Occipital lobe (tissue), 2 donors: ENCODE data around the gene RRP15. TPM values are rescaled to one million over a fixed set of nuclear protein-coding genes. Genes with fewer than 3 reads are reported as not detected.
A peak's percentile ranks its signal among the peaks of the same experiment; 100 is the strongest.

Experiments used
- DNase-seq: peaks from one replicate; lab custom pipeline; 2025; lab: John Stamatoyannopoulos, UW
- total RNA-seq: library from RNA; depleted of rRNA; stranded (reverse); fragments of >200 nt; gene quantifications from one replicate; pipeline ENCODE4 v1.2.3, GENCODE V29; 2014

The RRP15 gene
- total RNA-seq, 1 donor from 2014 or later: 22.3 TPM

GRCh38 chr1:218339267-218339831 lies 54.3 kb downstream of the RRP15 start:
- no peak for DNase-seq

DNA sequence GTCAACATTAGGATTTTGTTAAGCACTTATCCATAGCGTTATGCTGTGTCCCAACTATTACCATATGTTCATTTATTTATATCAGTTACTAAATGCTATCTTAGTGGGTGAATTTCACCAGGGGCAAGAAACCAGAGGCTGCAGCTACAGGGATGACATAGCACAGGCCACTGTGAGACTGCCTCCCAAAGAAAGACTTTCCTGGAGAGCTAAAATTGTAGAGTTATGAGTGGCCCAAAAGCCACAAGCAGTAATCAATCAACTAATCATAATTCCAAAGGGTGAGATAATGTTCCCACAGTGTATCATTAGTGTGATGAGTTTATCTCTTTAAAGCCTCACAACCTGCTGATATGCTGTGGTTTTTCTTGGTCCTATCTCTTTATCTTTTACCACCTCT lies 56.2 kb downstream of the RRP15 start:
- no peak for DNase-seq

DNA sequence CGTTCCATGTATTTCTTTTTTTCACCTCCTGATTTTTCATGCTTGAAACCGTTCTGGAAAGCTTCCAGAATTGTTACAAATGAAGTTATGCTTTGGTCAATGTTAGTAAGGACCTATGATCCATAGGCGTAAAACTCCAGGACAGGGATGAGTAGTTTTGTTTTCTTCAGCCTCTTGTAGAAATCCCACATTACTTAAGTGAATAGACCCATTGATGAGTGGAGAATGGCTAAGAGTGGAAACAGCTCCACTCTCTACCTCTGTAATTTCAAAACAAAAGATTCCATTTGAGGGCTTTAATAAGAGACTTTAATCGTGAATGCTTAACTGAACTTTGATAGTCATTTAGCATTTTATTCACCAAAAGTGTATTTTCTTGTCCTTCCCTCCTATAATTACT lies 57.0 kb downstream of the RRP15 start:
- DNase-seq: no peak

- peak; percentile 44 for DNase-seq
These were observed 60.0 kb downstream of the RRP15 start, which contains the start of gene TGFB2 for GRCh38 chr1:218344814-218345672. Gene TGFB2, plus strand, starts transcription at chr1:218345336. Its CDS starts 1,366 bp downstream, at chr1:218346702.

DNA sequence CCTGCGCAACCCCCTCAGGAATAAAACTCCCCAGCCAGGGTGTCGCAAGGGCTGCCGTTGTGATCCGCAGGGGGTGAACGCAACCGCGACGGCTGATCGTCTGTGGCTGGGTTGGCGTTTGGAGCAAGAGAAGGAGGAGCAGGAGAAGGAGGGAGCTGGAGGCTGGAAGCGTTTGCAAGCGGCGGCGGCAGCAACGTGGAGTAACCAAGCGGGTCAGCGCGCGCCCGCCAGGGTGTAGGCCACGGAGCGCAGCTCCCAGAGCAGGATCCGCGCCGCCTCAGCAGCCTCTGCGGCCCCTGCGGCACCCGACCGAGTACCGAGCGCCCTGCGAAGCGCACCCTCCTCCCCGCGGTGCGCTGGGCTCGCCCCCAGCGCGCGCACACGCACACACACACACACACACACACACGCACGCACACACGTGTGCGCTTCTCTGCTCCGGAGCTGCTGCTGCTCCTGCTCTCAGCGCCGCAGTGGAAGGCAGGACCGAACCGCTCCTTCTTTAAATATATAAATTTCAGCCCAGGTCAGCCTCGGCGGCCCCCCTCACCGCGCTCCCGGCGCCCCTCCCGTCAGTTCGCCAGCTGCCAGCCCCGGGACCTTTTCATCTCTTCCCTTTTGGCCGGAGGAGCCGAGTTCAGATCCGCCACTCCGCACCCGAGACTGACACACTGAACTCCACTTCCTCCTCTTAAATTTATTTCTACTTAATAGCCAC lies 60.7 kb downstream of the RRP15 start:
- peak; percentile 58 for DNase-seq

- no peak for DNase-seq
These were observed 61.5 kb downstream of the RRP15 start for GRCh38 chr1:218346391-218347204.

GRCh38 chr1:218347336-218347722 lies 62.2 kb downstream of the RRP15 start:
- no peak for DNase-seq

GRCh38 chr1:218347723-218348627 lies 62.9 kb downstream of the RRP15 start:
- no peak for DNase-seq

GRCh38 chr1:218348628-218349071 lies 63.6 kb downstream of the RRP15 start:
- DNase-seq: no peak

DNA sequence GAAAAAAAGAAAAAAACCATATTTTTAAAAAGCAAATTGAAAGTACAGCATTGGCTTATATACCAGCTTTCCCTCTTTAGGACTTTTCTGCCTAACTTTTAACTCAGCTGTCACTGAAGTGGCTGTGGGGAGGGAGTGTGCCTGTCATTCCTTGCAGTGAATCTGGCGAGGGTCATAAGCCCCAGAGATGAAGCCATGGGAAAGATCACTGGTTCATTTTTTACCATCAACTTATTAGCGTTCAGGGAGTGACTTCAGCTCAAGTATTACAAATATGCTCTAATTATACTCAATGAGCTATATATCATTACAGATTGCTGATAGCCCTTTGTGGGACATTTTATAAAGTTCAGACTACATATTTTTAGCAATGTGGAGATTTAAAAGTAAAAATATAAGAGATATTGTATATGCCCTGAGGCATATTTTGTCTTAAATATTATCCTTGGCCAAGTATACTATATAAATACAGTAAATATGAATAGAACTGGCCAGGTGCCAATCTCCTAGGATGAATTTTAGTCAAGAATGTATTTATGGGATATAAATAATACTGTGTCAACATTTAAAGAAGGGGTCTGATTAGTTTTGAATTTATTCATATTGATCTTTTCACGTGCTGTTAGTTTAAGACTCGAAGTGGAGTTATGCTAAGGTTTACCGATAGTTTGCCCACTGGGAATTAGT lies 64.4 kb downstream of the RRP15 start:
- DNase-seq: no peak

- DNase-seq: no peak
These were observed 65.0 kb downstream of the RRP15 start for GRCh38 chr1:218350035-218350525.

DNA sequence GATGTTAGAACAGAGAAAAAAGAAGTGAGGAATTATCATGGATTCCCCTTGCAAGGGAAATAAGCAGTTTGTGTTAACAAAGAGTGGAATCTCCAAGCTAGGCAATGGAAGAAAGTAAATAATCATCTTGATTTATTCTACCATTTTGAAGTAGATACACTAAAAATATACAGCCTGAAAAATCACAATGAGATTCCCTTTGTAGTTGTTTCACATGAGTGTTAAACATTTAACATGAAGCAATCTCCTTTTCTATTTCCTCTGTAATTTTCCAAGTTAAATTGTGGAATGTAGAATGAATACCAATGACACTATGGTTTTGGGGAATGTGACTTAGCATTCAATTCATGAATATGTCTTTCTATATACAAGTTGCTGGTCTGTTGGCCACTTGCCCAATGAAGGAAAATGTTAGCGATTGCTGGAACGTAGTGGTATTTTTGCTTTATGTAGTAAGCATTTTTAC lies 65.7 kb downstream of the RRP15 start:
- no peak for DNase-seq

DNA sequence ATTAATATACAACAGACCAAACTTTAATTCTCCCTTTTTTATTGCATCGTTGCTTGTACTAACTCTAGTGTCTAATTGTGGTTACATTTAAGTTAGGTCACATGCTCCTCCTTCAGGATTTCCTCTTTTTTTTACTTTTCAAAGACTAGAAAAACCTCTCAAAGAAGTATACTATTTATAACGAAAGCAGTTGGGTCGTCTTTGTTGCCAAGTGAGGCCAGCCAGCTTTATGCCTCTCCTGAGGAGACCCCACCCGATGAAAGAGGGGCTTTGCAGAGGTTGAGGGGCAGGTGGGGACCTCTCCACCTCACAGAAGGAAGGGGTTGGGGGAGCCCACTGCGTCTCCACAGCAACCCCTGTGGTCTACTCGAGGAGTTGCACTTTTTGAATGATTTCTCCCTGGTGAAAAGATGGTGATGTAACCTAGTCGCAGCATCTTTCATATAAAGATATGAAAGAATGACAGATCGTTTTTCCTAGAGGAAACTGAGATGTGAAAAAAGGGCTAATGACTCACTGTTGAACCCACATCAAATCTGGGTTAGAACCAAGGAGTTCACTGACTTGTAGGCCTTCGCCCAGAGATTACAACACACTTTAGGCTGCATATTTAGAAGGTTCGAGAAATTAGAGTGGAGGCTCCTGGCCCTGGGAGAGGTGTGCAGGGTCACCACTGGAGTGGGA lies 66.4 kb downstream of the RRP15 start:
- DNase-seq: no peak

DNA sequence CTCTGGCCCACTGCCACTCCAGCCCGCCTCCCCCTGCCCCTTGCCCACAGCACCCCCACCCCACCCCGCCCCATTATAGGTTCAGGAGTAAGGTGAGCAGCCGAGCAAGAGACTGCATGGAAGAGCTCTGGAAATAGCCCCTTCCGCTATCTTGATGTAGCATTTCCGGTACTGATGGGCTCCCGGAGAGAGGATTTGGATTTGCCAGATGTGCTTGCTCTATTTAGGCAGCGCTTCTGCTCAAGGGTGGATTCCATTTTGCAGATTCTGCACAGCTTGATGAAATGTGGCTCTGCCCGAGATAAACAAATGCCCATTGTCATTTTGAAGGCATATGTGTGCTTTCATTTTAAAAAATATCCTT lies 67.0 kb downstream of the RRP15 start:
- no peak for DNase-seq

DNA sequence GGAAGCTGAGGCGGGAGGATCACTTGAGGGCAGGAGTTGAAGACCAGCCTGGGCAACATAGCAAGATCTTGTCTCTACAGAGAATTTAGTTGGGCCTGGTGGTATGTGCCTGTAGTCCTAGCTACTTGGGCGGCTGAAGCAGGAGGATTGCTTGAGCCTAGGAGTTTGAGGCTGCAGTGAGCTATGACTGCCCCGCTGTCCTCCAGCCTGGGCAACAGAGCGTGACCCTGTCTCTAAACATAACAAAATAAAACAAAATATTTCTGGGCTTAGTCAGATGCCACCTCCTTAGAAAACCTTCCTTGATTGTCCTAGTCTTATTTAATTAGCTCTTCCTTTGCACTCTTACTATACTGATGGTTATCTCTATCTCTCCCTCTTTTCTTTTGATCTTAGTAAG lies 68.6 kb downstream of the RRP15 start:
- DNase-seq: no peak

- DNase-seq: no peak
These were observed 70.2 kb downstream of the RRP15 start for GRCh38 chr1:218355278-218355677.

DNA sequence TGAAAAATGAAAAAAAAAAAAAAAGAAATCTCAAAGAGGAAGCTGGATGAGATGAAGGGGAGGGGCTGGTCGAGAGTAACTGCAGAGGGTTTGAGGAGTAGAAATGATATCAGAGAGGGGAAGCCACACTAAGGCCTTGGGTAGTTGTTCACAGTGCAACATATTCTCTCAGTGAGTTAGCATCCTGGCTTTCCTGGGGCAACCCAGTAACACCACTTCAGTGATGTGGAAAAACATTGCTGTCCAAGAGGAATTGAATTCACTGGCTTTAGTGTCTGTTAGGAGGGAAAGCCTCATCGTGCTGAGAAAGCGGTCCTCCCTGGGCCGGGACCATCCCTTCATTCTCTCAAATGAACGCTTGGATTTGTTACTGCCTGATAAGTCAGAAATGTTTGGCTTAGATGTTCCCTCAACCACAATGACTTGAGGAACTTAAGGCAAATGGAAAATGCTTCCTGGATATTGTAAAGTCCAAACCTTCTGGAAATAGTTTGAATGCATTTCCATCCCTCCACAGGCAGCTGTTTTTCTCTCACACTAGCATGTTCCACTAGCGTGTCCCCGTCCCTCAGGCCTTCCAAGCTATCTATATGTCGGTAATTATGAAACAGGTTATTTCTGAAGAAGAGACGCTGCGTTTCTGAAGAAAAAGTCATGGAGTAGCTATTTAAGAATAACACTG lies 72.3 kb downstream of the RRP15 start:
- no peak for DNase-seq

DNA sequence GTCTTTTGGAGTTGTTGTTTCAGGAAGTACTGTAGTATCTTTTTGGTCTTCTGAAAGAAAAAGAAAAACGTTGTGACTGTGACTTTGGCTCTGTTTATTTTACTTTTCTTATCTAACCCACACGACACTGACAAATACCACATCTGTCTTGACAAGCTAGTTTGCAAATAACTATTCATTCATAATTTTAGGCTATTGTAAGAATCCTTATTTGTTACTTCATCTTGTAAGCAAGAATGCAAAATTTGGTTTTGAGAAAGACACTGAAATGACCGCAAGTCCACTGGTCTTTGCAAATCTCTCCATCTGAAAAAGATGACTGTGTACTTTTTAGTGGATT lies 72.8 kb downstream of the RRP15 start:
- no peak for DNase-seq
